Activated CD4-positive, alpha-beta T cell treated with anti-CD3 and anti-CD28 coated beads, Interleukin-2, amount 10 ng/mL, durations not matched to agents 7 days and 5 days (primary cell): Measurements from ENCODE around the gene TSPAN17. TPM values are rescaled to one million over a fixed set of nuclear protein-coding genes. Genes with fewer than 3 reads are reported as not detected.

Experiments used
- CTCF ChIA-PET: fragments of 350-600 bp; sonication (Branson Sonifier 250); formaldehyde crosslinking; loops from one replicate; lab custom pipeline; 2021; ENCODE audit warnings: antibody characterized with exemption; lab: Charles Lee
- POLR2A ChIA-PET: fragments of 350-600 bp; sonication (Branson Sonifier 250); formaldehyde crosslinking; loops from one replicate; lab custom pipeline; 2021; ENCODE audit warnings: antibody characterized with exemption; lab: Charles Lee
- DNase-seq: peaks from one replicate; pipeline ENCODE4 v3.0.0-alpha.2; 2020
- H3K27ac Mint-ChIP-seq: one replicate; pipeline ENCODE4 v1.8.0; 2021; ENCODE audit warnings: mild to moderate bottlenecking, moderate library complexity, mixed read lengths
- H3K27me3 Mint-ChIP-seq: one replicate; pipeline ENCODE4 v1.8.0; 2021; ENCODE audit warnings: mixed read lengths
- H3K36me3 Mint-ChIP-seq: one replicate; pipeline ENCODE4 v1.8.0; 2021; ENCODE audit warnings: low read depth, mixed read lengths
- H3K4me1 Mint-ChIP-seq: one replicate; pipeline ENCODE4 v1.8.0; 2021; ENCODE audit warnings: mixed read lengths
- H3K4me3 Mint-ChIP-seq: one replicate; pipeline ENCODE4 v1.8.0; 2021; ENCODE audit warnings: mild to moderate bottlenecking, moderate library complexity, mixed read lengths
- H3K9me3 Mint-ChIP-seq: one replicate; pipeline ENCODE4 v1.8.0; 2021; ENCODE audit warnings: mixed read lengths
- total RNA-seq, 2 experiments: library from RNA; stranded (reverse); gene quantifications; one replicate each; pipeline ENCODE4 v1.2.3, GENCODE V29; 2021

TSPAN17 gene
- total RNA-seq, 2 experiments from 2014 or later: 39.6 to 42.5 TPM

GRCh38 chr5:176637556-176637955 lies 9.7 kb upstream of the TSPAN17 start:
- Mint-ChIP-seq H3K36me3 (no peaks in the 10 kb centered on the region), H3K27ac (no peak overlapping the region), H3K9me3 (no peaks in the 10 kb centered on the region), H3K4me1 (peaks cover 3% of the 10 kb centered on the region), H3K4me3 (no peak overlapping the region), H3K27me3 (peaks cover 31% of the 10 kb centered on the region)
- DNase-seq: no peak
- ChIA-PET CTCF (interaction anchor here (1.6 kb wide), 1 partner anchor 9 kb away, joined by 3 read pairs; the partner anchor contains the start of gene TSPAN17), POLR2A (no interaction called here)

GRCh38 chr5:176638437-176638836 lies 8.8 kb upstream of the TSPAN17 start:
- CTCF ChIA-PET: interaction anchor here (1.6 kb wide), 1 partner anchor 9 kb away, joined by 3 read pairs; the partner anchor contains the start of gene TSPAN17
- peaks cover 24% of the 10 kb centered on the region for H3K27me3 Mint-ChIP-seq

GRCh38 chr5:176639208-176639607 lies 8.1 kb upstream of the TSPAN17 start:
- no peaks in the 10 kb centered on the region for H3K9me3 Mint-ChIP-seq
- H3K36me3 Mint-ChIP-seq: no peaks in the 10 kb centered on the region
- no peak for DNase-seq
- peaks cover 16% of the 10 kb centered on the region for H3K27me3 Mint-ChIP-seq
- no peak overlapping the region for H3K4me3 Mint-ChIP-seq
- H3K27ac Mint-ChIP-seq: no peak overlapping the region
- CTCF ChIA-PET: interaction anchor here (1.3 to 1.6 kb wide), 2 partner anchors 8 to 9 kb away, joined by 3 to 6 read pairs; partner anchors contain the start of genes EIF4E1B, SNCB and TSPAN17
- no peaks in the 10 kb centered on the region for H3K4me1 Mint-ChIP-seq
- POLR2A ChIA-PET: no interaction called here

More at GRCh38 chr5:176638437-176638836, 8.8 kb upstream of the TSPAN17 start:
- H3K9me3 Mint-ChIP-seq: no peaks in the 10 kb centered on the region
- no peak overlapping the region for H3K4me3 Mint-ChIP-seq
- no peaks in the 10 kb centered on the region for H3K36me3 Mint-ChIP-seq
- POLR2A ChIA-PET: no interaction called here
- peaks cover 3% of the 10 kb centered on the region for H3K4me1 Mint-ChIP-seq
- no peak overlapping the region for H3K27ac Mint-ChIP-seq
- no peak for DNase-seq

GRCh38 chr5:176639981-176640380 lies 7.3 kb upstream of the TSPAN17 start:
- no peaks in the 10 kb centered on the region for H3K4me1 Mint-ChIP-seq

GRCh38 chr5:176640616-176641015 lies 6.7 kb upstream of the TSPAN17 start:
- no peaks in the 10 kb centered on the region for H3K4me1 Mint-ChIP-seq
- CTCF ChIA-PET: interaction anchor here (1.3 kb wide), 1 partner anchor 10 kb away, joined by 6 read pairs; the partner anchor contains the start of genes EIF4E1B and SNCB
- no peak overlapping the region for H3K4me3 Mint-ChIP-seq
- no peak overlapping the region for H3K27ac Mint-ChIP-seq
- DNase-seq: no peak
- H3K27me3 Mint-ChIP-seq: peaks cover 6% of the 10 kb centered on the region
- H3K9me3 Mint-ChIP-seq: no peaks in the 10 kb centered on the region
- H3K36me3 Mint-ChIP-seq: no peaks in the 10 kb centered on the region
- POLR2A ChIA-PET: no interaction called here

More at GRCh38 chr5:176639981-176640380, 7.3 kb upstream of the TSPAN17 start:
- H3K36me3 Mint-ChIP-seq: no peaks in the 10 kb centered on the region
- POLR2A ChIA-PET: no interaction called here
- DNase-seq: no peak
- no peaks in the 10 kb centered on the region for H3K9me3 Mint-ChIP-seq
- CTCF ChIA-PET: interaction anchor here (1.3 kb wide), 1 partner anchor 9 kb away, joined by 6 read pairs; the partner anchor contains the start of genes EIF4E1B and SNCB
- H3K27me3 Mint-ChIP-seq: peaks cover 12% of the 10 kb centered on the region
- no peak overlapping the region for H3K4me3 Mint-ChIP-seq
- H3K27ac Mint-ChIP-seq: no peak overlapping the region

GRCh38 chr5:176642675-176643490 lies 4.4 kb upstream of the TSPAN17 start:
- H3K4me1 Mint-ChIP-seq: peaks cover 13% of the 10 kb centered on the region

GRCh38 chr5:176643491-176644219 lies 3.6 kb upstream of the TSPAN17 start:
- CTCF ChIA-PET: interaction anchor here (0.7 to 10.6 kb wide), 4 partner anchors 15 to 71 kb away, joined by 3 to 76 read pairs (median 3); no protein-coding TSS in a partner anchor
- Mint-ChIP-seq H3K36me3 (no peaks in the 10 kb centered on the region), H3K27me3 (no peaks in the 10 kb centered on the region), H3K27ac (no peak overlapping the region), H3K9me3 (no peaks in the 10 kb centered on the region), H3K4me1 (peaks cover 20% of the 10 kb centered on the region), H3K4me3 (no peak overlapping the region)
- POLR2A ChIA-PET: no interaction called here
- no peak for DNase-seq

More at GRCh38 chr5:176642675-176643490, 4.4 kb upstream of the TSPAN17 start:
- ChIA-PET POLR2A (no interaction called here), CTCF (interaction anchor here (10.6 kb wide), 1 partner anchor 16 kb away, joined by 76 read pairs; no protein-coding TSS in a partner anchor)
- no peaks in the 10 kb centered on the region for H3K36me3 Mint-ChIP-seq
- H3K9me3 Mint-ChIP-seq: no peaks in the 10 kb centered on the region
- H3K27ac Mint-ChIP-seq: no peak overlapping the region
- no peak overlapping the region for H3K4me3 Mint-ChIP-seq
- no peak for DNase-seq
- peaks cover 2% of the 10 kb centered on the region for H3K27me3 Mint-ChIP-seq

- ChIA-PET CTCF (interaction anchor here (0.7 to 10.6 kb wide), 4 partner anchors 15 to 71 kb away, joined by 3 to 76 read pairs (median 3); no protein-coding TSS in a partner anchor), POLR2A (no interaction called here)
- H3K27ac Mint-ChIP-seq: no peak overlapping the region
- peaks cover 27% of the 10 kb centered on the region for H3K4me1 Mint-ChIP-seq
- H3K9me3 Mint-ChIP-seq: no peaks in the 10 kb centered on the region
- no peak overlapping the region for H3K4me3 Mint-ChIP-seq
- H3K36me3 Mint-ChIP-seq: no peaks in the 10 kb centered on the region
- H3K27me3 Mint-ChIP-seq: no peaks in the 10 kb centered on the region
- no peak for DNase-seq
Measured at GRCh38 chr5:176644294-176644693, 3.0 kb upstream of the TSPAN17 start.

- DNase-seq: no peak
- Mint-ChIP-seq H3K4me1 (peaks cover 33% of the 10 kb centered on the region), H3K27ac (no peak overlapping the region), H3K27me3 (no peaks in the 10 kb centered on the region), H3K9me3 (no peaks in the 10 kb centered on the region), H3K36me3 (no peaks in the 10 kb centered on the region), H3K4me3 (no peak overlapping the region)
- CTCF ChIA-PET: interaction anchor here (0.8 to 10.6 kb wide), 5 partner anchors 14 to 29 kb away, joined by 3 to 76 read pairs (median 3); partner anchors contain the start of genes EIF4E1B and SNCB
- POLR2A ChIA-PET: no interaction called here
Measured at GRCh38 chr5:176644878-176645670, 2.2 kb upstream of the TSPAN17 start.

GRCh38 chr5:176646049-176646706 lies 1.1 kb upstream of the TSPAN17 start:
- H3K4me3 Mint-ChIP-seq: peak overlapping the region; percentile 73
- CTCF ChIA-PET: interaction anchor here (0.6 to 10.6 kb wide), 3 partner anchors 8 to 40 kb away, joined by 3 to 76 read pairs (median 3); no protein-coding TSS in a partner anchor
- H3K9me3 Mint-ChIP-seq: no peaks in the 10 kb centered on the region
- no peak for DNase-seq
- H3K27me3 Mint-ChIP-seq: no peaks in the 10 kb centered on the region
- no peaks in the 10 kb centered on the region for H3K36me3 Mint-ChIP-seq
- POLR2A ChIA-PET: no interaction called here
- H3K4me1 Mint-ChIP-seq: peaks cover 44% of the 10 kb centered on the region
- H3K27ac Mint-ChIP-seq: peak overlapping the region; percentile 87

- ChIA-PET POLR2A (no interaction called here), CTCF (interaction anchor here (0.6 to 10.6 kb wide), 4 partner anchors 8 to 286 kb away, joined by 3 to 76 read pairs (median 3); no protein-coding TSS in a partner anchor)
- no peaks in the 10 kb centered on the region for H3K36me3 Mint-ChIP-seq
- no peaks in the 10 kb centered on the region for H3K27me3 Mint-ChIP-seq
- peak overlapping the region; percentile 87 for H3K27ac Mint-ChIP-seq
- H3K4me1 Mint-ChIP-seq: peaks cover 44% of the 10 kb centered on the region
- H3K9me3 Mint-ChIP-seq: no peaks in the 10 kb centered on the region
- peak overlapping the region; percentile 73 for H3K4me3 Mint-ChIP-seq
- DNase-seq: no peak
Measured at GRCh38 chr5:176646707-176647029, 616 bp upstream of the TSPAN17 start.
